ENCODE measurements around the gene TSEN15. TPM values are rescaled to one million over a fixed set of nuclear protein-coding genes. Genes with fewer than 3 reads are reported as not detected.

TSEN15 gene
- total and polyA plus RNA-seq, 2 of the 13 experiments (the other 11 are each of a cell fraction or from before 2014, with no cell fraction given), result 25.6 to 35.8 TPM

DNA sequence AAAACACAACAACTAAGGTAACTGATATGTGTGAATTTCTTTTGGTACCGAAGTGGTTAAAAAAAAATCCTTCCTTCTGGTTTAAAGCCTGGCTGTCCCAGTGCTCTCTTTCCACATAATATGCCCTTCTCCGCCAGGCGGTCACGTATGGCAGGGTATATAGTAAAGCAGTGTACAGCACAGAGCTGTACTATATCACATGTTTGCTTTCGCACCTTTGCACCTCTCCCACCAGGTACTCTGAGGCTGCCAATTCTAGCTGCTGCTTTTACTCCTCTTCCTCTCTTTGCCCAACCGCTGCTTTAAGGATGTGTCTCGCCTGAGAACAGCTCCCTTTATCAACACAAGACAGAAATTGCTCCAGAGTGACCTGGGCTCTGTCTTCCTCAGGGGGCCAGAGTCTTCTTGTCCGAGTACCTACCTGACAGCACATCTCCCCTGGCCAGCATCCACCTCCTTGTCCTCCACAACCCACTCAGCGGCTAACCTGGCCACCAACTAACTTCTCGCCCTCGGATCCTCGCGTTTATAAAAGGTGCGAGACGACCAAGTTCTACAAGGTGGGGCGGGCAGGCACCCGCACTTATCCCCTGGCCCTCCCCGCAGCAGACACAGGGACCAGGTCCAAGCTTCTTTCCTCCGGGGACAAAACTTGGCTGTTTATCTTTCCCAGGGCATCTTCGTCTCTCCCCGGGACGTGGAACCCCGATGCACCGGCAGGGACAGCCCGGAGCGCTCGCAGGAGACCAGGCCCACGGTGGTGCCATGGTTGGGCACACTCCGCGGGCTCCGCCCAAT, 15.6 kb upstream of the TSEN15 start (continued):
- no peak for TF ChIP-seq TEF (CRISPR knock-in tag; IDR thresholded peaks at IDR 0.05)
- TF ChIP-seq DZIP1 (CRISPR knock-in tag; IDR thresholded peaks at IDR 0.05), result no peak
- no peak for TF ChIP-seq ZNF337 (CRISPR knock-in tag; IDR thresholded peaks at IDR 0.05; ENCODE audit: borderline replicate concordance, low read depth)
- no peak for TF ChIP-seq RAD51 (IDR thresholded peaks at IDR 0.05; ENCODE audit: borderline replicate concordance)
- no peak for TF ChIP-seq ZSCAN30 (CRISPR knock-in tag; IDR thresholded peaks at IDR 0.05)
- no peak for TF ChIP-seq HOXA9 (CRISPR knock-in tag; IDR thresholded peaks at IDR 0.05; ENCODE audit: borderline replicate concordance)
- TF ChIP-seq IRX3 (CRISPR knock-in tag; IDR thresholded peaks at IDR 0.05; ENCODE audit: borderline replicate concordance, low read depth), result no peak
- TF ChIP-seq JUNB (CRISPR knock-in tag; IDR thresholded peaks at IDR 0.05; ENCODE audit: borderline replicate concordance), result no peak
- TF ChIP-seq, protein P1, sequence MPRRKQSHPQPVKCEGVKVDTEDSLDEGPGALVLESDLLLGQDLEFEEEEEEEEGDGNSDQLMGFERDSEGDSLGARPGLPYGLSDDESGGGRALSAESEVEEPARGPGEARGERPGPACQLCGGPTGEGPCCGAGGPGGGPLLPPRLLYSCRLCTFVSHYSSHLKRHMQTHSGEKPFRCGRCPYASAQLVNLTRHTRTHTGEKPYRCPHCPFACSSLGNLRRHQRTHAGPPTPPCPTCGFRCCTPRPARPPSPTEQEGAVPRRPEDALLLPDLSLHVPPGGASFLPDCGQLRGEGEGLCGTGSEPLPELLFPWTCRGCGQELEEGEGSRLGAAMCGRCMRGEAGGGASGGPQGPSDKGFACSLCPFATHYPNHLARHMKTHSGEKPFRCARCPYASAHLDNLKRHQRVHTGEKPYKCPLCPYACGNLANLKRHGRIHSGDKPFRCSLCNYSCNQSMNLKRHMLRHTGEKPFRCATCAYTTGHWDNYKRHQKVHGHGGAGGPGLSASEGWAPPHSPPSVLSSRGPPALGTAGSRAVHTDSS (CRISPR knock-in tag; conservative IDR thresholded peaks at IDR 0.05), result no peak
- TF ChIP-seq STAT5B (CRISPR knock-in tag; IDR thresholded peaks at IDR 0.05), result no peak
- no peak for TF ChIP-seq ZNF431 (CRISPR knock-in tag; IDR thresholded peaks at IDR 0.05; ENCODE audit: borderline replicate concordance, low read depth)
- TF ChIP-seq, protein P2, sequence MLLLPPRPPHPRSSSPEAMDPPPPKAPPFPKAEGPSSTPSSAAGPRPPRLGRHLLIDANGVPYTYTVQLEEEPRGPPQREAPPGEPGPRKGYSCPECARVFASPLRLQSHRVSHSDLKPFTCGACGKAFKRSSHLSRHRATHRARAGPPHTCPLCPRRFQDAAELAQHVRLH (CRISPR knock-in tag; IDR thresholded peaks at IDR 0.05; ENCODE audit: borderline replicate concordance, low read depth), result no peak
- no peak for TF ChIP-seq PRDM10 (CRISPR knock-in tag; IDR thresholded peaks at IDR 0.05; ENCODE audit: low read depth)
- TF ChIP-seq ZNF225 (CRISPR knock-in tag; IDR thresholded peaks at IDR 0.05), result no peak
- TF ChIP-seq TEAD3 (CRISPR knock-in tag; optimal IDR thresholded peaks at IDR 0.05; ENCODE audit: borderline replicate concordance), result no peak
- no peak for TF ChIP-seq PAX8 (CRISPR knock-in tag; IDR thresholded peaks at IDR 0.05; ENCODE audit: borderline replicate concordance)
- no peak for TF ChIP-seq ZMYM3 (CRISPR knock-in tag; IDR thresholded peaks at IDR 0.05)
- TF ChIP-seq ZNF713 (CRISPR knock-in tag; IDR thresholded peaks at IDR 0.05), result no peak
- peak; percentile 53; the same call in 1 of the 2 replicates for TF ChIP-seq SNAPC2 (CRISPR knock-in tag; IDR thresholded peaks at IDR 0.05)

Data from HepG2 (cell line).